Neuronal stem cell (in vitro differentiated cells): ENCODE data around the gene ING1.

Experiments
- DNase-seq: peaks from one replicate; pipeline ENCODE4 v3.0.0-alpha.2; 2013; ENCODE audit warnings: low spot score
- H2AFZ ChIP-seq: one replicate; pipeline ENCODE4 v1.6.1; 2013; ENCODE audit warnings: mild to moderate bottlenecking, low read length, inconsistent platforms
- H2AK5ac ChIP-seq: 2 replicates; pipeline ENCODE4 v1.6.1; 2013; ENCODE audit warnings: low read depth, mild to moderate bottlenecking, inconsistent platforms, low read length, moderate library complexity, mixed read lengths
- H2BK120ac ChIP-seq: 2 replicates; pipeline ENCODE4 v1.6.1; 2013; ENCODE audit warnings: low read depth, mild to moderate bottlenecking, inconsistent platforms, low read length, moderate library complexity, mixed read lengths
- H2BK12ac ChIP-seq: one replicate; pipeline ENCODE4 v1.6.1; 2013; ENCODE audit warnings: low read length, inconsistent platforms
- H2BK15ac ChIP-seq: 2 replicates; pipeline ENCODE4 v1.6.1; 2013; ENCODE audit warnings: mild to moderate bottlenecking, low read length, inconsistent platforms, mixed read lengths
- H2BK5ac ChIP-seq: one replicate; pipeline ENCODE4 v1.6.1; 2013; ENCODE audit warnings: inconsistent platforms, mild to moderate bottlenecking, low read length, moderate library complexity
- H3K14ac ChIP-seq: one replicate; pipeline ENCODE4 v1.6.1; 2013; ENCODE audit warnings: low read length, inconsistent platforms
- H3K18ac ChIP-seq: 2 replicates; pipeline ENCODE4 v1.6.1; 2013; ENCODE audit warnings: low read length, inconsistent platforms
- H3K23ac ChIP-seq: 2 replicates; pipeline ENCODE4 v1.6.1; 2013; ENCODE audit warnings: low read depth, mild to moderate bottlenecking, mixed read lengths, low read length, inconsistent platforms; ENCODE audit not compliant: poor library complexity
- H3K27ac ChIP-seq: replicated peaks from 3 replicates; pipeline ENCODE4 v1.5.1; 2013; ENCODE audit warnings: low read length, inconsistent platforms
- H3K27me3 ChIP-seq, 3 experiments: 2 replicates each; pipeline ENCODE4 v1.6.1; 2013; ENCODE audit warnings: low read length in 3 of 3, mild to moderate bottlenecking in 2 of 3, inconsistent platforms in 1 of 3, low read depth in 1 of 3, mixed read lengths in 1 of 3, moderate library complexity in 1 of 3; ENCODE audit not compliant: control insufficient read depth in 3 of 3, insufficient read depth in 3 of 3
- H3K36me3 ChIP-seq, 2 donors: replicated peaks in 1 of 2; 2 replicates each; pipeline ENCODE4 v1.6.1; 2013; ENCODE audit warnings: low read length in 2 of 2; ENCODE audit not compliant: control insufficient read depth in 2 of 2, insufficient read depth in 2 of 2
- H3K4ac ChIP-seq: 2 replicates; pipeline ENCODE4 v1.6.1; 2013; ENCODE audit warnings: inconsistent platforms, mild to moderate bottlenecking, low read length, moderate library complexity
- H3K4me1 ChIP-seq, 2 donors: 1 replicate in 1 of 2; 2 replicates in 1 of 2; pipeline ENCODE4 v1.6.1; 2013; ENCODE audit warnings: low read length in 2 of 2, low read depth in 1 of 2; ENCODE audit not compliant: control insufficient read depth in 2 of 2, insufficient read depth in 1 of 2
- H3K4me2 ChIP-seq: one replicate; pipeline ENCODE4 v1.6.1; 2013; ENCODE audit warnings: mild to moderate bottlenecking, low read length, inconsistent platforms; ENCODE audit not compliant: insufficient read depth, poor library complexity, severe bottlenecking
- H3K4me3 ChIP-seq, 2 donors: 2 replicates each; pipeline ENCODE4 v1.5.1; 2013; ENCODE audit warnings: low read length in 2 of 2, mild to moderate bottlenecking in 2 of 2, inconsistent platforms in 1 of 2, moderate library complexity in 1 of 2
- H3K79me1 ChIP-seq: one replicate; pipeline ENCODE4 v1.6.1; 2013; ENCODE audit warnings: low read depth, mild to moderate bottlenecking, inconsistent platforms, low read length, moderate library complexity
- H3K9ac ChIP-seq: one replicate; pipeline ENCODE4 v1.6.1; 2013; ENCODE audit warnings: mild to moderate bottlenecking, low read depth, low read length, inconsistent platforms; ENCODE audit not compliant: poor library complexity
- H3K9me3 ChIP-seq, 2 donors: replicated peaks in 1 of 2; 2 replicates each; pipeline versions ENCODE3 to v1.6.1; 2013; ENCODE audit warnings: low read length in 2 of 2, mild to moderate bottlenecking in 2 of 2, inconsistent platforms in 1 of 2, low read depth in 1 of 2, mixed read lengths in 1 of 2, moderate library complexity in 1 of 2; ENCODE audit not compliant: control insufficient read depth in 2 of 2, insufficient read depth in 1 of 2
- H4K8ac ChIP-seq: one replicate; pipeline ENCODE4 v1.6.1; 2013; ENCODE audit warnings: low read depth, mild to moderate bottlenecking, inconsistent platforms, low read length, moderate library complexity
- H4K91ac ChIP-seq: one replicate; pipeline ENCODE4 v1.6.1; 2013; ENCODE audit warnings: low read length, low read depth, mild to moderate bottlenecking, inconsistent platforms; ENCODE audit not compliant: poor library complexity
- WGBS, 2 donors: extraction: QIAGEN DNeasy Blood & Tissue Kit; methylation state at CpG; one replicate each; pipeline ENCODE4 v1.1.7; 2013; ENCODE audit warnings: missing lambda C conversion rate in 2 of 2, mixed read lengths in 1 of 2; ENCODE audit not compliant: insufficient read length in 2 of 2, insufficient replicate concordance in 1 of 2; ENCODE audit errors: extremely low coverage in 2 of 2; 5-methylcytosine and 5-hydroxymethylcytosine counted together

ING1 gene

GRCh38 chr13:110683203-110683883, 30.2 kb upstream of the ING1 start:
- Histone ChIP-seq H3K4me1 (no peaks in the 10 kb centered on the region), H3K18ac (no peak overlapping the region), H3K14ac (no peak overlapping the region), H3K27ac (no peak overlapping the region), H2BK5ac (no peak overlapping the region), H3K9me3 (no peaks in the 10 kb centered on the region), H4K91ac (no peak overlapping the region), H2AK5ac (no peak overlapping the region), H2BK120ac (no peak overlapping the region), H2AFZ (no peak overlapping the region), H4K8ac (no peak overlapping the region), H3K36me3 (peaks cover 35 to 94% of the 10 kb centered on the region in 2 donors), H2BK15ac (no peak overlapping the region), H3K27me3 (no peaks in the 10 kb centered on the region), H3K23ac (no peak overlapping the region), H2BK12ac (no peak overlapping the region), H3K4ac (no peak overlapping the region), H3K79me1 (no peaks in the 10 kb centered on the region), H3K4me2 (no peak overlapping the region), H3K9ac (no peak overlapping the region), H3K4me3 (no peak overlapping the region)
- no peak for DNase-seq
- WGBS, 2 donors = no CpG with 5 or more reads among the region's 5 CpGs

- H3K9me3 ChIP-seq = no peaks in the 10 kb centered on the region
- H3K18ac ChIP-seq = no peak overlapping the region
- no peak overlapping the region for H3K4me3 ChIP-seq
- no peak overlapping the region for H2BK120ac ChIP-seq
- no peak overlapping the region for H3K4ac ChIP-seq
- H2BK15ac ChIP-seq = no peak overlapping the region
- H3K4me1 ChIP-seq = no peaks in the 10 kb centered on the region
- H4K8ac ChIP-seq = no peak overlapping the region
- no peak overlapping the region for H3K9ac ChIP-seq
- H2AK5ac ChIP-seq = no peak overlapping the region
- no peak overlapping the region for H2BK5ac ChIP-seq
- no peak overlapping the region for H2AFZ ChIP-seq
- peak overlapping the region; percentile 40 for H3K14ac ChIP-seq
- no peak overlapping the region for H3K23ac ChIP-seq
- no peak overlapping the region for H3K4me2 ChIP-seq
- H2BK12ac ChIP-seq = no peak overlapping the region
- no peak for DNase-seq
- peaks cover 31 to 94% of the 10 kb centered on the region in 2 donors for H3K36me3 ChIP-seq
- no peaks in the 10 kb centered on the region for H3K27me3 ChIP-seq
- no peak overlapping the region for H3K27ac ChIP-seq
- H4K91ac ChIP-seq = no peak overlapping the region
- no peaks in the 10 kb centered on the region for H3K79me1 ChIP-seq
- WGBS, 2 donors = no CpG with 5 or more reads among the region's 5 CpGs
These were observed 29.6 kb upstream of the ING1 start for GRCh38 chr13:110683921-110684320.

GRCh38 chr13:110684388-110685056, 29.0 kb upstream of the ING1 start:
- Histone ChIP-seq H3K9me3 (no peaks in the 10 kb centered on the region), H3K27me3 (no peaks in the 10 kb centered on the region), H3K9ac (no peak overlapping the region), H2BK15ac (no peak overlapping the region), H2AFZ (no peak overlapping the region), H3K23ac (no peak overlapping the region), H2BK5ac (no peak overlapping the region), H3K4me3 (no peak overlapping the region), H2AK5ac (no peak overlapping the region), H2BK120ac (no peak overlapping the region), H2BK12ac (no peak overlapping the region), H3K4me2 (no peak overlapping the region), H3K18ac (no peak overlapping the region), H3K79me1 (no peaks in the 10 kb centered on the region), H3K36me3 (peaks cover 34 to 98% of the 10 kb centered on the region in 2 donors), H3K4me1 (no peaks in the 10 kb centered on the region), H3K14ac (no peak overlapping the region), H4K91ac (no peak overlapping the region), H3K4ac (no peak overlapping the region), H4K8ac (no peak overlapping the region), H3K27ac (no peak overlapping the region)
- WGBS, 2 donors = no CpG with 5 or more reads among the region's 8 CpGs
- DNase-seq = no peak

GRCh38 chr13:110685305-110686020, 28.0 kb upstream of the ING1 start:
- no peak overlapping the region for H3K4ac ChIP-seq
- no peak overlapping the region for H3K14ac ChIP-seq
- peaks cover 37 to 97% of the 10 kb centered on the region in 2 donors for H3K36me3 ChIP-seq
- H4K8ac ChIP-seq = no peak overlapping the region
- H3K9me3 ChIP-seq = no peaks in the 10 kb centered on the region
- no CpG with 5 or more reads among the region's 11 CpGs for WGBS, 2 donors
- no peak overlapping the region for H3K23ac ChIP-seq
- H3K18ac ChIP-seq = no peak overlapping the region
- no peak overlapping the region for H3K4me3 ChIP-seq
- no peak overlapping the region for H2BK120ac ChIP-seq
- DNase-seq = no peak
- no peak overlapping the region for H2BK15ac ChIP-seq
- H2BK5ac ChIP-seq = no peak overlapping the region
- H3K27ac ChIP-seq = no peak overlapping the region
- H3K27me3 ChIP-seq = no peaks in the 10 kb centered on the region
- H2BK12ac ChIP-seq = no peak overlapping the region
- H4K91ac ChIP-seq = no peak overlapping the region
- no peak overlapping the region for H2AFZ ChIP-seq
- no peak overlapping the region for H3K4me2 ChIP-seq
- H3K4me1 ChIP-seq = no peaks in the 10 kb centered on the region
- H3K9ac ChIP-seq = no peak overlapping the region
- H3K79me1 ChIP-seq = peaks cover under 1% of the 10 kb centered on the region
- no peak overlapping the region for H2AK5ac ChIP-seq
